H1 (cell line): ENCODE data around the gene SPPL2B. TPM values are rescaled to one million over a fixed set of nuclear protein-coding genes. Genes with fewer than 3 reads are reported as not detected.

Source experiments
- HDAC2 ChIP-seq, 2 experiments: fragments of 300-600 bp in 1 of 2; sonication (generic) in 1 of 2; IDR thresholded peaks; 2 replicates each; pipeline ENCODE4 v1.6.1; 2011 to 2012; ENCODE audit warnings: low read depth in 2 of 2, low read length in 2 of 2, mild to moderate bottlenecking in 2 of 2, moderate library complexity in 2 of 2, borderline replicate concordance in 1 of 2, inconsistent platforms in 1 of 2
- polyA plus RNA-seq, 7 experiments: library from polyadenylated mRNA; depleted of rRNA in 3 of 7; stranded (reverse) in 5 of 7; unstranded in 2 of 7; fragments of >200 nt in 5 of 7; fragments of 200-250 nt in 2 of 7; gene quantifications; 1 replicate in 5 of 7; 2 replicates in 1 of 7; 4 replicates in 1 of 7; pipeline versions ENCODE4 v1.2.1 to v1.2.3, GENCODE V29; 2011 to 2013; ENCODE audit warnings: missing spikeins in 2 of 7, mixed read lengths in 2 of 7
- total RNA-seq: library from RNA; stranded (reverse); fragmentation: NEBNext Ultra II Directional; extraction: Animal tissue kit (Norgen Biotek cat#: 25700); gene quantifications from 2 replicates; pipeline ENCODE4 v1.2.1, GENCODE V29; 2021

The SPPL2B gene
- total and polyA plus RNA-seq, 2 of the 8 experiments (the other 6 are each of a cell fraction or from before 2014, with no cell fraction given), result 34.8 to 55.7 TPM

DNA sequence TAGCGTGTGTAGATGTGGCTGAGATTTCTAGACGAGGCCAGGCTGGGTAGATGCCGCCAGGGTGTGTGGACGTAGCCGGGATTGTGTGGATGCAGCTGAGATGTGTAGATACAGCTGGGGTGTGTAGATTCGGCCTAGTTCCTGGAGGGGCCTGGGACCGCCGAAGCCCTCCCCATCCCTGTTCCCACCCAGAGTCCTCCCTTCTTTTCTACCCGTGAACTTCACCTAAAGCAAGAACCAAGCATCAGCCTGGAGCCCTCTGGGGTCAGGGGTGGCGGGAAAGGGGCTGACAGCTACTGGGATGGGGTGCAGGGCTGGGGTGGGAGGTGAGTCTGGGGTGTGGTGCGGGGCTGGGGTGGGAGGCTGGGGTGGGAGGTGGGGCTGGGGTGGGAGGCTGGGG, 32.3 kb downstream of the SPPL2B start (continued):
- TF ChIP-seq HDAC2 (IDR thresholded peaks at IDR 0.05; ENCODE audit: borderline replicate concordance in 1 of 2, low read depth in 2 of 2, low read length in 2 of 2), result no peak
- TF ChIP-seq, all 59 proteins: peak for 0
